ENCODE measurements around the gene HMX1. TPM values are rescaled to one million over a fixed set of nuclear protein-coding genes. Genes with fewer than 3 reads are reported as not detected.

Gene HMX1
- total RNA-seq, 1 donor from 2014 or later = not detected

DNA sequence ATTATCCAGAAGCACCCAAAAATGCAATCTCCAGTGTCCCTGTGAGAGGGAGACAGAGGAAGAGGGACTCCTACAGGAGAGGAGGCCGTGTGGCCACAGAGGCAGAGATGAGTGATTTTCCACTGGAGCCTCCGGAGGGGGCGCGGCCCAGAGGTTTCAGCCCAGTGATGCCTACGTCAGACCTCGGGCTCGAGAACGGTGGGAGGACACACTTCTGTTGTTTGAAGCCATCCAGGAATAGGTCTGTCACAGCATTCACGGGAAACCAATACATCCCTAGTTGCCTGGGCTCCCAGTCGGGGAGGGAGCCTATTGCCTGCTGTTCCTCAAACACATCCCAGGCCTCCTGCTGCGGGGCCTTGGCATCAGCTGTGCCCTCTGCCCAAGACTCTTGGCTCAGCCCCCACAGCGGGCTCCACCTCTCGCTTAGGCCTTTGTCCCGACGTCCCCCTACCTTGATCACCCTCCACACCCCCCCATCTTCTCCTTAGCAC is 39.2 kb upstream of the HMX1 start:
- TF ChIP-seq, protein P1, sequence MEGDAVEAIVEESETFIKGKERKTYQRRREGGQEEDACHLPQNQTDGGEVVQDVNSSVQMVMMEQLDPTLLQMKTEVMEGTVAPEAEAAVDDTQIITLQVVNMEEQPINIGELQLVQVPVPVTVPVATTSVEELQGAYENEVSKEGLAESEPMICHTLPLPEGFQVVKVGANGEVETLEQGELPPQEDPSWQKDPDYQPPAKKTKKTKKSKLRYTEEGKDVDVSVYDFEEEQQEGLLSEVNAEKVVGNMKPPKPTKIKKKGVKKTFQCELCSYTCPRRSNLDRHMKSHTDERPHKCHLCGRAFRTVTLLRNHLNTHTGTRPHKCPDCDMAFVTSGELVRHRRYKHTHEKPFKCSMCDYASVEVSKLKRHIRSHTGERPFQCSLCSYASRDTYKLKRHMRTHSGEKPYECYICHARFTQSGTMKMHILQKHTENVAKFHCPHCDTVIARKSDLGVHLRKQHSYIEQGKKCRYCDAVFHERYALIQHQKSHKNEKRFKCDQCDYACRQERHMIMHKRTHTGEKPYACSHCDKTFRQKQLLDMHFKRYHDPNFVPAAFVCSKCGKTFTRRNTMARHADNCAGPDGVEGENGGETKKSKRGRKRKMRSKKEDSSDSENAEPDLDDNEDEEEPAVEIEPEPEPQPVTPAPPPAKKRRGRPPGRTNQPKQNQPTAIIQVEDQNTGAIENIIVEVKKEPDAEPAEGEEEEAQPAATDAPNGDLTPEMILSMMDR (IDR thresholded peaks at IDR 0.05) = no peak
- H3K27me3 ChIP-seq = no peaks in the 10 kb centered on the region
- H3K4me1 ChIP-seq = no peaks in the 10 kb centered on the region
- ATAC-seq = no peak
- no peaks in the 10 kb centered on the region for H3K36me3 ChIP-seq
- intact Hi-C loops (cut with DNase I) = no loop called here
- no peak overlapping the region for H3K27ac ChIP-seq
- DNase-seq = peak; percentile 59
- no peak overlapping the region for H3K4me3 ChIP-seq
- no peaks in the 10 kb centered on the region for H3K9me3 ChIP-seq

DNA sequence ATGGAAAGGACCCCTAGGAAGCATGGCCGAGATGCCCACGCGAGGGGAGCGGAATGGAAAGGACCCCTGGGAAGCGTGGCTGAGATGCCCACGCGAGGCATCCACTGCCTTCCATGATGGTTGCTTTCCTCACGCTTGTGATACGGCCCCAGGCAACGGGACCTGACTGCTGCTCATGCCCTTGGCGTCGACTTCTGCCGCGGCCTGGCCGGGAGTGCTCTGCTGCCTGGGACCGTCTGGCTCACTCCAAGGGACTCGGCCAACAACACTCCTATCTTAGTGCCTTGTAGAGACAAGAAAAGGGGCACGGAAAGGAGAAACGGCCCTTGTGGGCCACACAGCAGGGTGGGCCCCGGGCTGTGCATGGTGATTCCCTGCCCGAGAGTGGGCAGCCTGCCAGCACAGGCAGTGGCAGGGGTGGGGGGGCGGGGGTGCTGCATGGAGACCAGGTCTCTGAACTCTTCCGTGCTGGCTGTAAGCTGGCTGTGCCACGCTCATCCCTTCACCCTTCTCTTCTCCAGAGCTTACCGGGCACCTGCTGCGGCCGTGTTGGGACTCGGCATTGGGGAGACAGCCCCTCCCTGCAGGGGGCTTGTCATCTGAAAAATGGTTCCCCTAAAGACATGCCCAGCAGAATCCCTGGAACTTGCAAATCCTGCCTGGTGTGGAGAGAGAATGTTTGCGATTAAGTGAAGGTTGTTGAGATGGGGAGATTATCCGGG is 38.6 kb upstream of the HMX1 start:
- intact Hi-C loops (cut with DNase I) = no loop called here
- no peaks in the 10 kb centered on the region for H3K9me3 ChIP-seq
- TF ChIP-seq, protein P1 (IDR thresholded peaks at IDR 0.05) = no peak
- H3K36me3 ChIP-seq = no peaks in the 10 kb centered on the region
- ATAC-seq (no peak), DNase-seq (peak; percentile 54)
- H3K4me3 ChIP-seq = no peak overlapping the region
- H3K27me3 ChIP-seq = no peaks in the 10 kb centered on the region
- no peaks in the 10 kb centered on the region for H3K4me1 ChIP-seq
- no peak overlapping the region for H3K27ac ChIP-seq

DNA sequence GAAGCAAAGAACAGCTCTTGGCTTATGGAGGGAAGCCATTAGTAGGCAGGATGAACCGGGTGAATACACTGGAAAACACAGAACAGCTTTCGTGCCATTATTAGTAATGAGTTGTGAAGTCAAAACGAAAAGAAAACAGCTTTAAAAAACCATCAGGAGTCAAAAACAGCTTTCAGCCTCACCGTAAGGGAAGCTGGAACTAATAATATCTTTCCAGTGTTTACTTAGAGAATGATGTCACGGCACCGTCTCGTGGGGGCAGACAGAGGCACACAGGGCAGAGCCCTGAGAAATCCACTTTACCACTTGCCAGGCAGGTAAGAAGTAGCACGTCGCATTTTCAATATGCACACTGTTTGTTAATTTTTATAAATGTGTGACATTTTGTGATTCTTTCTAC is 37.9 kb upstream of the HMX1 start:
- TF ChIP-seq, protein P1 (IDR thresholded peaks at IDR 0.05) = no peak
- intact Hi-C loops (cut with DNase I) = no loop called here
- no peaks in the 10 kb centered on the region for H3K9me3 ChIP-seq
- no peaks in the 10 kb centered on the region for H3K36me3 ChIP-seq
- ATAC-seq (no peak), DNase-seq (no peak)
- no peak overlapping the region for H3K4me3 ChIP-seq
- no peaks in the 10 kb centered on the region for H3K27me3 ChIP-seq
- H3K4me1 ChIP-seq = no peaks in the 10 kb centered on the region
- no peak overlapping the region for H3K27ac ChIP-seq

DNA sequence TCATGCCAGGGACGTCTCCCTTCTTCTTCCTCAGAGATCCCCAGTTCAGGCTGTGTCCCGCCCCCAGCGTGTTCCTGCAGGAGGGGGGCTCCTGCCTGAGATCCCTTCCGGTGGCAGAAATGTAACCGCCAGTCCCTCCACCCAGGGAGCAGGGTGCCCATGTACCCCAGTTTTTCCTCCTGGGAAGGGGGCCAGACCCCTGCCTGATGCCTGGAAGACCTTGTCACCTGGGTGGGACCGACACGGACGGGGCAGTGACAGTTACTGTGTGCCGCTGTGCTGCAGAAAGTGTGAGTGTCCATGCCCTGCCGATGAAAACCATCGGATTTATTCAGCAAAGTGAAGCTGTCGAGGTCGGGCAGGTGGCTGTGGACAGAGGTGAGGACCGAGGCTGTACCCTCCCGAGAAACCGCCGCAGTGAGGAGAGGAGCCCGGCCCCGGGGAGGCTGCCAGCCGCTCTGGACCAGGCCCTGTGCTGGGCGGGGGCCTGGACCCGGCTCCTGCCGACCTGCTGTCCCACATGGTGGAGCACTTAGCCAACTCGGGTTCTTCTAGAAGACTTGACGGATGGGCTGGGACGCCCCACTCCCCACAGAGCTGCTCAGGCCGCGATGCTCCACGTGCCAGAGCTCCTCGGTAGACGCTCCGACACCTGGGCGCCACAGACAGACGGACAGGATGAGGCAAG is 36.7 kb upstream of the HMX1 start:
- no peak overlapping the region for H3K4me3 ChIP-seq
- no peak for ATAC-seq
- no peaks in the 10 kb centered on the region for H3K36me3 ChIP-seq
- peak; percentile 55 for DNase-seq
- TF ChIP-seq, protein P1 (IDR thresholded peaks at IDR 0.05) = no peak
- no peaks in the 10 kb centered on the region for H3K9me3 ChIP-seq
- H3K27me3 ChIP-seq = no peaks in the 10 kb centered on the region
- H3K27ac ChIP-seq = no peak overlapping the region
- intact Hi-C loops (cut with DNase I) = no loop called here
- no peaks in the 10 kb centered on the region for H3K4me1 ChIP-seq

DNA sequence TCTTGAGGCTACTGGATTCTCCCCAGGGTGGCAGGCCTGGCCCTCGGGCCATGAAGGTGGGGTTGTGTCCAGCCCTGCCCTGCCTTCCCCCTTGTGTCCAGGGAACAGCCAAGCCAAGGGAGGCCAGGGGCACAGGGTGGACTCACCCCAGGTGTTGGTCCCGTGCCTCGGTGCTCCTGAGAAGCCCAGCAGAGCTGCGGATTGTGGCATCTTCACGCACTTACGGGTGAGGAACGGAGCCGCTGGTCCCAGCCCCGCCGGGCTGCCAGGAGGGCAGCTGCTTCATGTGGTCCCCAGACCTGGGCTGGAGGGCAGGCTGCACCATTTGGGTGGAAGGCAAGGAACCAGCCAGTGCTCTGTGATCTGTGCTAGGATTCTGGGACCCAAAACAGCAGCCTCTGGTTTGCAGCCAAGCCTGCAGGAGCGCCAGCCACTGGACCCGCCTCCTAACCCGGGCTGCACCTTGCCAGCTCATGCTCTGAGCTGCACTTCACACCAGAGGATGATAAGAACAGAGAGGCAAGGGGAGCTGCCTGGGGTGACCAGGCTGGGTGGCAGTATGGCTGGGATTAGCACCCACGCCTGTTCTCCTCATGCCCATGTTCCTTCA is 36.1 kb upstream of the HMX1 start:
- no peak for ATAC-seq
- DNase-seq = peak; percentile 57
- Histone ChIP-seq H3K4me3 (no peak overlapping the region), H3K36me3 (no peaks in the 10 kb centered on the region), H3K9me3 (no peaks in the 10 kb centered on the region), H3K4me1 (no peaks in the 10 kb centered on the region), H3K27me3 (no peaks in the 10 kb centered on the region), H3K27ac (no peak overlapping the region)
- TF ChIP-seq, protein P1 (IDR thresholded peaks at IDR 0.05) = no peak
- intact Hi-C loops (cut with DNase I) = no loop called here
